HG03439 (cell line): ENCODE results near the gene IGF1R.

Experiments
- ATAC-seq: cut with Tn5 transposase; IDR thresholded peaks from one replicate; pipeline ENCODE4 v1.9.1; 2021; ENCODE audit warnings: mild to moderate bottlenecking, moderate library complexity; ENCODE audit not compliant: unreplicated experiment

The IGF1R gene

GRCh38 chr15:98853617-98854420, 205.5 kb downstream of the IGF1R start:
- ATAC-seq: no peak

- ATAC-seq: no peak
Measured at GRCh38 chr15:98854496-98854895, 206.2 kb downstream of the IGF1R start.

- no peak for ATAC-seq
Measured at GRCh38 chr15:98855067-98855814, 206.9 kb downstream of the IGF1R start.

GRCh38 chr15:98855815-98856531, 207.6 kb downstream of the IGF1R start:
- no peak for ATAC-seq

GRCh38 chr15:98856532-98856907, 208.2 kb downstream of the IGF1R start:
- ATAC-seq: no peak

GRCh38 chr15:98858610-98859023, 210.3 kb downstream of the IGF1R start:
- no peak for ATAC-seq

- no peak for ATAC-seq
Measured at GRCh38 chr15:98859149-98859548, 210.8 kb downstream of the IGF1R start.

- ATAC-seq: no peak
Measured at GRCh38 chr15:98860281-98861041, 212.1 kb downstream of the IGF1R start.

GRCh38 chr15:98861188-98861587, 212.8 kb downstream of the IGF1R start:
- no peak for ATAC-seq

GRCh38 chr15:98863983-98864382, 215.6 kb downstream of the IGF1R start:
- ATAC-seq: no peak

GRCh38 chr15:98865397-98866339, 217.3 kb downstream of the IGF1R start:
- peak; percentile 92 for ATAC-seq

- no peak for ATAC-seq
Measured at GRCh38 chr15:98866511-98866910, 218.2 kb downstream of the IGF1R start.

- no peak for ATAC-seq
Measured at GRCh38 chr15:98868564-98868963, 220.2 kb downstream of the IGF1R start.

- ATAC-seq: no peak
Measured at GRCh38 chr15:98870788-98871187, 222.4 kb downstream of the IGF1R start.

- ATAC-seq: no peak
Measured at GRCh38 chr15:98872774-98873173, 224.4 kb downstream of the IGF1R start.

GRCh38 chr15:98873441-98874218, 225.3 kb downstream of the IGF1R start:
- no peak for ATAC-seq

- ATAC-seq: no peak
Measured at GRCh38 chr15:98874370-98874769, 226.0 kb downstream of the IGF1R start.

GRCh38 chr15:98874773-98875172, 226.4 kb downstream of the IGF1R start:
- ATAC-seq: no peak

GRCh38 chr15:98875309-98875708, 227.0 kb downstream of the IGF1R start:
- no peak for ATAC-seq
